GM12878 (cell line): Measurements from ENCODE around the gene ARHGAP21. TPM values are rescaled to one million over a fixed set of nuclear protein-coding genes. Genes with fewer than 3 reads are reported as not detected.

Experiments
- ATAC-seq: fragments of 200-7000 bp; cut with Tn5 transposase; 3 replicates; pipeline ENCODE4 v1.9.1; 2020; ENCODE audit warnings: mild to moderate bottlenecking, moderate library complexity
- BruUV-seq: library from RNA; stranded (reverse); fragments of 400-500 nt; replicated peaks from 2 replicates; lab custom pipeline; 2021; lab: Mats Ljungman, UMichigan
- CTCF ChIA-PET: fragments of 300-600 bp; sonication (Branson Sonifier 250); formaldehyde crosslinking; extraction: SDS; loops from one replicate; lab custom pipeline; 2021; ENCODE audit warnings: inconsistent platforms; lab: Yijun Ruan, JAX
- POLR2A ChIA-PET: fragments of 350-600 bp; formaldehyde crosslinking; extraction: SDS; loops from one replicate; lab custom pipeline; 2021; ENCODE audit warnings: inconsistent platforms; lab: Charles Lee
- RAD21 ChIA-PET: fragments of 300-600 bp; sonication (Branson Sonifier 250); formaldehyde crosslinking; loops from one replicate; lab custom pipeline; 2023; ENCODE audit warnings: antibody characterized with exemption; ENCODE audit not compliant: unreplicated experiment; lab: Charles Lee
- SMC1A ChIA-PET: fragments of 300-600 bp; sonication (Branson Sonifier 250); formaldehyde crosslinking; loops from one replicate; lab custom pipeline; 2023; ENCODE audit not compliant: unreplicated experiment, uncharacterized antibody; lab: Charles Lee
- DNase-seq: peaks from one replicate; pipeline ENCODE4 v3.0.0-alpha.2; 2011; ENCODE audit warnings: low read depth, low spot score
- FAIRE-seq: peaks from 3 replicates; lab custom pipeline; 2011; peaks lifted over from hg19 to GRCh38; lab: Jason Lieb, UNC
- H2AFZ ChIP-seq: 2 replicates; pipeline ENCODE4 v1.6.0; 2011; ENCODE audit warnings: low read depth, low read length, control low read depth; ENCODE audit not compliant: control insufficient read depth
- H3K27ac ChIP-seq: 2 replicates; pipeline ENCODE4 v1.5.1; 2011; ENCODE audit warnings: control low read depth; ENCODE audit not compliant: control insufficient read depth, insufficient read depth
- H3K27me3 ChIP-seq, 2 experiments: replicated peaks in 1 of 2; 2 replicates each; pipeline versions ENCODE4 v1.6.0 to v1.6.1; 2011; ENCODE audit warnings: low read length in 1 of 2; ENCODE audit not compliant: control insufficient read depth in 2 of 2, insufficient read depth in 2 of 2
- H3K36me3 ChIP-seq, 2 experiments: 2 replicates each; pipeline ENCODE4 v1.5.1; 2011; ENCODE audit warnings: low read length in 1 of 2; ENCODE audit not compliant: control insufficient read depth in 2 of 2, insufficient read depth in 2 of 2
- H3K4me1 ChIP-seq: 2 replicates; pipeline ENCODE4 v1.6.1; 2011; ENCODE audit warnings: mild to moderate bottlenecking, low read length, moderate library complexity, mixed read lengths; ENCODE audit not compliant: control insufficient read depth, insufficient read depth
- H3K4me2 ChIP-seq: 2 replicates; pipeline ENCODE4 v1.6.0; 2011; ENCODE audit warnings: control low read depth; ENCODE audit not compliant: control insufficient read depth, insufficient read depth
- H3K4me3 ChIP-seq: fragments of 200-600 bp; sonication (generic); 2 replicates; pipeline ENCODE4 v1.5.1; 2016
- H3K79me2 ChIP-seq: 2 replicates; pipeline ENCODE4 v1.6.0; 2011; ENCODE audit warnings: low read length; ENCODE audit not compliant: control insufficient read depth, insufficient read depth
- H3K9ac ChIP-seq: 2 replicates; pipeline ENCODE4 v1.8.0; 2011; ENCODE audit warnings: low read length, control low read depth, mixed read lengths; ENCODE audit not compliant: control insufficient read depth, insufficient read depth
- H3K9me3 ChIP-seq: replicated peaks from 3 replicates; pipeline ENCODE4 v1.5.1; 2011; ENCODE audit warnings: mild to moderate bottlenecking, low read length; ENCODE audit not compliant: control insufficient read depth, insufficient read depth
- H4K20me1 ChIP-seq: 2 replicates; pipeline ENCODE4 v1.6.0; 2011; ENCODE audit not compliant: control insufficient read depth, insufficient read depth
- ATF3 ChIP-seq: IDR thresholded peaks from 2 replicates; pipeline ENCODE4 v1.6.1; 2011; ENCODE audit warnings: low read depth, mild to moderate bottlenecking, low read length, moderate library complexity, borderline replicate concordance; ENCODE audit errors: extremely low read depth
- CBX5 ChIP-seq: sonication (generic); IDR thresholded peaks from 2 replicates; pipeline ENCODE4 v1.6.1; 2016; ENCODE audit warnings: low read depth, moderate library complexity, mild to moderate bottlenecking, inconsistent platforms
- E4F1 ChIP-seq: fragments of 450-650 bp; IDR thresholded peaks from 2 replicates; pipeline ENCODE4 v1.6.1; 2018; ENCODE audit warnings: borderline replicate concordance, mild to moderate bottlenecking; ENCODE audit not compliant: partially characterized antibody
- FOXK2 ChIP-seq: fragments of 450-650 bp; IDR thresholded peaks from 2 replicates; pipeline ENCODE4 v1.6.1; 2017; ENCODE audit warnings: mild to moderate bottlenecking, moderate library complexity
- KAT2A ChIP-seq: conservative IDR thresholded peaks from 2 replicates; pipeline ENCODE4 v1.6.1; 2011; ENCODE audit warnings: low read depth, low read length; ENCODE audit not compliant: control insufficient read depth
- MYB ChIP-seq: fragments of 150-350 bp; IDR thresholded peaks from 2 replicates; pipeline ENCODE4 v1.6.1; 2014; ENCODE audit warnings: mild to moderate bottlenecking, low read depth, low read length, borderline replicate concordance
- PAX5 ChIP-seq: IDR thresholded peaks from 2 replicates; pipeline ENCODE4 v1.6.1; 2011; ENCODE audit warnings: low read depth, low read length, borderline replicate concordance
- POU2F2 ChIP-seq: IDR thresholded peaks from 3 replicates; pipeline ENCODE4 v1.6.1; 2011; ENCODE audit warnings: low read depth, mild to moderate bottlenecking, low read length, borderline replicate concordance
- REST ChIP-seq: IDR thresholded peaks from 2 replicates; pipeline ENCODE4 v1.6.1; 2012; ENCODE audit warnings: mild to moderate bottlenecking, low read depth, low read length
- SMAD1 ChIP-seq: fragments of 450-650 bp; IDR thresholded peaks from 2 replicates; pipeline ENCODE4 v1.6.1; 2018; ENCODE audit warnings: mild to moderate bottlenecking, low read depth; ENCODE audit not compliant: partially characterized antibody
- TBL1XR1 ChIP-seq: IDR thresholded peaks from 2 replicates; pipeline ENCODE4 v1.6.1; 2012; ENCODE audit warnings: low read depth, low read length, improper control_type of control experiment
- ZBTB33 ChIP-seq: fragments of 450-650 bp; IDR thresholded peaks from 2 replicates; pipeline ENCODE4 v1.6.1; 2017; ENCODE audit warnings: mild to moderate bottlenecking
- ZNF384 ChIP-seq: IDR thresholded peaks from 2 replicates; pipeline ENCODE4 v1.6.1; 2012; ENCODE audit warnings: low read depth, mild to moderate bottlenecking, low read length, improper control_type of control experiment, borderline replicate concordance
- WGBS: methylation state at CpG from one replicate; pipeline ENCODE4 v1.1.6; 2016; ENCODE audit warnings: low lambda C conversion rate; ENCODE audit not compliant: insufficient replicate concordance, insufficient coverage; ENCODE audit errors: missing lambda C conversion rate; 5-methylcytosine and 5-hydroxymethylcytosine counted together
- in situ Hi-C: fragments of 300-500 bp; cut with MboI; formaldehyde crosslinking; loops from 9 replicates; pipeline ENCODE4 v1.14.3; 2018; ENCODE audit warnings: mixed read lengths
- intact Hi-C: fragments of 100-400 bp; cut with micrococcal nuclease; formaldehyde crosslinking; loops from one replicate; pipeline ENCODE4 v1.14.2; 2022; ENCODE audit not compliant: unreplicated experiment
- polyA plus RNA-seq, 11 experiments: library from polyadenylated mRNA; depleted of rRNA in 4 of 11; unstranded in 6 of 11; stranded (reverse) in 5 of 11; fragments of >200 nt; fragmentation: Nextera tagmentation in 4 of 11; fragmentation: Illumina TruSeq in 1 of 11; extraction: Ambion mirVana in 4 of 11; extraction: Trizol in 1 of 11; gene quantifications; 1 replicate in 1 of 11; 2 replicates in 10 of 11; pipeline versions ENCODE4 v1.2.1 to v1.2.3, GENCODE V29; 2011 to 2016; ENCODE audit warnings: inconsistent platforms in 2 of 11, missing spikeins in 2 of 11, low read depth in 1 of 11
- total RNA-seq, 4 experiments: library from RNA; depleted of rRNA in 3 of 4; stranded (reverse); fragments of >200 nt in 3 of 4; fragmentation: Illumina TruSeq in 1 of 4; extraction: Trizol in 1 of 4; gene quantifications; 2 replicates each; pipeline versions ENCODE4 v1.2.1 to v1.2.3, GENCODE V29; 2013 to 2021

The ARHGAP21 gene
- total and polyA plus RNA-seq, 10 of the 15 experiments (the other 5 are each of a cell fraction or from before 2014, with no cell fraction given) = 11.7 to 103 (median 37.6) TPM

GRCh38 chr10:24541239-24541753 lies 182.4 kb downstream of the ARHGAP21 start (continued):
- no peak for TF ChIP-seq E4F1
- no peak for TF ChIP-seq POU2F2
- TF ChIP-seq FOXK2 = no peak
- no peak for TF ChIP-seq ZNF384
- TF ChIP-seq PAX5 = no peak
- TF ChIP-seq CBX5 = no peak
- no peak for TF ChIP-seq ATF3

GRCh38 chr10:24536636-24537035 lies 187.1 kb downstream of the ARHGAP21 start:
- ATAC-seq = no peak
- Histone ChIP-seq H3K4me2 (no peak overlapping the region), H4K20me1 (no peaks in the 10 kb centered on the region), H3K27ac (no peak overlapping the region), H3K79me2 (no peaks in the 10 kb centered on the region), H3K36me3 (no peaks in the 10 kb centered on the region; a peak in 1 of 4 replicates), H3K4me1 (no peaks in the 10 kb centered on the region), H3K4me3 (no peak overlapping the region), H3K9me3 (no peaks in the 10 kb centered on the region), H3K27me3 (no peaks in the 10 kb centered on the region), H3K9ac (no peak overlapping the region), H2AFZ (no peak overlapping the region)
- intact Hi-C loops (no loop called here), in situ Hi-C loops (no loop called here)
- ChIA-PET RAD21 (no interaction called here), POLR2A (no interaction called here), SMC1A (interaction anchor here (0.7 to 1.2 kb wide), 3 partner anchors 9 to 523 kb away, joined by 3 read pairs; no protein-coding TSS in a partner anchor), CTCF (no interaction called here)
- TF ChIP-seq KAT2A = no peak
- TF ChIP-seq SMAD1 = no peak
- TF ChIP-seq TBL1XR1 = no peak
- no peak for TF ChIP-seq REST
- TF ChIP-seq MYB = no peak
- TF ChIP-seq ZBTB33 = no peak
- DNase-seq = no peak
- WGBS = 51% methylated on average over 11 of the region's 11 CpGs
- no TSS peak for BruUV-seq
- FAIRE-seq = no peak
